Activated T-cell treated with anti-CD3 and anti-CD28 coated beads for 48 hours (primary cell): ENCODE data around the gene ZNF410.
"Not testable (repeated sequence)": the region's sequence is repeated elsewhere in the genome, so short reads cannot be mapped to it uniquely, and the experiment has no call there.

ENCODE experiments used
- DNase-seq: peaks from one replicate; pipeline ENCODE4 v3.0.0-alpha.2; 2020; ENCODE audit warnings: low read depth

ZNF410 gene

DNA sequence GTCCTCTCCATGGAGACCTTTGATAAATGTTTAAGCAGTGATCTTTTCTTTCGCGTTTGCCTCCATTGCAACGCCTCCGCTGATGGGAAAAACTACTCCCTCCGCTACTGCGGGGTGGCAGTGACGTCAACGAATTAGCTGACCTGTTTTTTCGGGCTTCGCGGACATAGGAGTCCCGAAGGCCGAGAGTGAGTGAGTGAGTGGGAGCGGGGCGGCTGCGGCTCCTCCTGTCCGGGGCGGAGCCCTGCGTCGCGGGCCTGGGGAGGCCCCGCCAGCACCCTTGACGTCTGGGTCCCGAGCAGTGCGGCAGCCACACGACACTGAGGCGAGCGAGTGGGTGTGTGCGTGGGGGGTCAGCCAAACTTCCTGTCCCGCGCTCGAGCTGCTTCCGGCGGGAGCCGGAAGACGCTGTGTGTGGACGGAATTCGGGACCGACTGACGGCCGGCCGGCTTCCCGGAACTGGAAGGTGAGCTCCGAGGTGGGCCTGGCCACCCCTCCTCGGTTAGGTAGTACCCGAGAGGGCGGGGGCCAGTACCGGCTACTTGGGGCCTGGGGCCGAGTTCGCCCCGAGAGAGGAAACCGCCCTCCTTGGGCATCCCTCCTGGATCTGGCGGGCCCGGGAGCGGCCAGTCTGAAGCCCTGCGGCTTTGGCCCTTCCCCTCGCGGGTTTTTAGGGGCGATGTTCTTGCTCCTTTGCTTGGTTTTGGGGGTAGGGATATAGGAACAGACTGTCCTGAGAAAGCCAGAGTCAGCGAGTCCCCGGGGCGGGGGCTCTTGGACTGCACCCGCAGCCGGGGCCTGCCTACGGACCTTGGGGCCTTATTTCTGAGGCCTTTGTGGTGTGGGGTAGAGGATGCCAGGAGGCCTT is at the start of gene ZNF410:
ZNF410 (plus strand) TSS at position 411 of the 869 bp plus-strand sequence. CDS start 5,317 bp downstream, outside the sequence.
- peak; percentile 95 for DNase-seq

- DNase-seq: not testable (repeated sequence)
Measured at GRCh38 chr14:73838293-73839034, 48.2 kb upstream of the ZNF410 start.

DNA sequence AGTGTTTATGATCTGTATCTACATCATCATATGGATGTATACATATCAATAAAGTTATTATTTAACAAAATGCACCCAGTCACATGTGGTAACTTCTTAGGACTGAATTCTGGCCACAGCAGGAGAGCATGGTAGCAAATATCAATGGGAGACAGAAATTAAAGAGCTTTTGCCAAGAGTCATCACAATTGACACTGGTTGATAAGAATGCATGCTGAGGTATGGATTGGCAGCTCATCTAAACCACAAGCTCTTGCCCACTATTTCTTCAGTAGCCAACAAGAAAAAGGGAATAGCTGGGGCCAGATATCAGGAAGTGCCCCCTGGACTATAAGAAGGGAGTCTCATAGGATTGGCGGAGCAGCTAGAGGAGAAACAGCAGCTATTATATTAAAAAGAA is 44.5 kb upstream of the ZNF410 start:
- no peak for DNase-seq

GRCh38 chr14:73842851-73843250 is 43.8 kb upstream of the ZNF410 start:
- no peak for DNase-seq

DNA sequence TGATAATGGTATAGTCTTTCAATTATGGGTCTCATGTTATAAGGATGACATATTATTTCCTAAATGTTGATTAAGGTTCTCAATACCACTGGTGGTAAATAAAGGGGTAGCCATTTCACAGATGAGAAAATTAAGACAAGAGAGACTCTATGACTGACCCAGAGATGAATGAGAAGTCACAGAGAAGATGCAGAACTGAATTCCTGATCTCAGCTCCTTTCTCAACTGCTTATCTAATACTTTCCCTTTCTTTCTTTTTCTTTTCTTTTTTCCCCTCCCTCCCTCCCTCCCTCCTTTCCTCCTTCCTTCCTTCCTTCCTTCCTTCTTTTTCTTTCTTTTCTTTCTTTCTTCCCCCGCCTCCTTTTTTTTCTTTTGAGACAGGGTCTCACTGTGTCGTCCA is 43.4 kb upstream of the ZNF410 start:
- no peak for DNase-seq

DNA sequence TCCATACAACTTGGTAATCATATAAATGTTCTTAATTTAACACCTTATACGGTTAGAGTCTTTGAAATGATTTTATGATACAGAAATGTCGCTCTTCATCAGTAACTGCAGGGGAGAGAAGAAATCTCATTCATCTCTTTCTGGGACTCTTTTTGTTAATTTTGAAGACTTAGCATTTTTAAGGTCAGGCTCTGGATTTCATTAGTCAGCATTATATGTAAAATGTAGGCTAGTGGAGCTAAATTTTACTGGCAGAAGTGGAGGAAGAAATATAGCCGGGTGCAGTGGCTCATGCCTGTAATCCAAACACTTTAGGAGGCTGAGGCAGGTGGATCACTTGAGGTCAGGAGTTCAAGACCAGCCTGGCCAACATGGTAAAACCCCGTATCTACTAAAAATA is 39.7 kb upstream of the ZNF410 start:
- no peak for DNase-seq

- no peak for DNase-seq
Measured at GRCh38 chr14:73851000-73851399, 35.7 kb upstream of the ZNF410 start.

- peak; percentile 83 for DNase-seq
Measured at GRCh38 chr14:73851567-73852382, 34.9 kb upstream of the ZNF410 start, which contains the start of gene PTGR2. PTGR2 (plus strand) TSS chr14:73851831; CDS start chr14:73858863, 7,032 bp downstream.

DNA sequence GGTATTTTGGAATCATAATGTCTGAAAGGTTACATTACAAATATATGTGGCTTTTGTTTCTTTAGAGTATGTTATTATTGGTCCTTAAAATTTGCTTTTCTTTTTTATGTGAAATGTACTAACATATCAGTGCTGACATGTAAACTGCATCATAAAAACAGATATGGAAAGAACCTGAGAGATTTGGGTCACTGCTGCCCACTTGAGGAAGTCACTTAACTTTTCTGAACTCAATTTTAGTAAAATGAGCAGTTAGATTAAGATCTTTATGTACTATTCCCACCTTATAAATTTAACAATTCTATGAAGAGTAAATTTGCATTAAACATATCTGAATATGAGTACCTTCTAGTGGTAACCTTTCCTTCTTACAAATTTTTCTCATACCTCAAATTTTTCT is 27.5 kb upstream of the ZNF410 start:
- no peak for DNase-seq

- no peak for DNase-seq
Measured at GRCh38 chr14:73861073-73861472, 25.6 kb upstream of the ZNF410 start.

GRCh38 chr14:73862480-73862879 is 24.2 kb upstream of the ZNF410 start:
- no peak for DNase-seq

DNA sequence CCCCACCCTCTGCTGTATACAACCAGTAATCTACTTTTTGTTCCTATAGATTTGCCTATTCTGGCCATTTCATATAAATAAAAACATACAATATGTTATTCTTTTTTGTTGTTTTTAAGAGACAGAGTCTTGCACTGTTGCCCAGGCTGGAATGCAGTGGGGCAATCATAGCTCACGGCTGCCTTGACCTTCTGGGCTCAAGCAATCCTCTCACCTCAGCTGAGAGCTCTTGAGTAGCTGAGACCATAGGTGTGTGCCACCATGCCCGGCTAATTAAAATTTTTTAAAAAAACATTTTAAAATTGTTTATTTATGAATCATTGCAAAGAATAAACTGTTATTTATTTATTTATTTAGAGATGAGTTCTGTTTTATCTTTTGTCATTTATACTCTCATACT is 23.4 kb upstream of the ZNF410 start:
- DNase-seq: no peak

- no peak for DNase-seq
Measured at GRCh38 chr14:73865534-73866113, 21.0 kb upstream of the ZNF410 start.

- not testable (repeated sequence) for DNase-seq
Measured at GRCh38 chr14:73869754-73870153, 16.9 kb upstream of the ZNF410 start.

DNA sequence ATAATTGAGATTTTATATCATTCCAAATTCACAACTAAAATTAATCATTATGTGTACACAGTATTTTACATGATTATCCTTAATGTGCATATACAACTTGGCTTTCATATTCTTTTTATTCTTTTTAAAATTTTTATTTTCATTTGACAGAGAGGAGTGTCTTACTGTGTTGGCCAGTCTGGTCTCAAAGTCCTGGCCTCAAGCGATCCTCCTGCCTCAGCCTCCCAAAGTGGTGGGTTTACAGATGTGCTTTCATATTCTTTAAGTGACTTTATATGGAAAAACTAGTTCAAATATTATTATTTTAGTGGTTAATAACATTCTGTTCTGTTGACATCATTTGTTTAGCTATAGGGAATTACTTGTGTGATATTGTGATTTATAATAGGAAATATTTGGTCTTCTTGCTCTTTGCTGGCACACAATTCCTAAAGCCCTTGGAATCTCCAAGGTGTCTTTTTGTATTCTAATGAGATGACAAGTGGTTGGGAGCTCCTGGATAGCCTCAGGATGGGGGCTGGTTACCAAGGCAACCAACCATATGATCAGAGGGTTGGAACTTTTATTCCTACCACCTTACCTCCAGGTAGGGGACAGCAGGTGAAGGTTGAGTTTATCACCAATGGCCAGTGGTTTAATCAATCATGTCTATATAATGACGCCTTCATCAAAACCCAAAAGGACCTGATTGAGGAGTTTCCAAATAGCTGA is 16.0 kb upstream of the ZNF410 start:
- DNase-seq: no peak

GRCh38 chr14:73873660-73874059 is 13.0 kb upstream of the ZNF410 start:
- DNase-seq: no peak

- DNase-seq: no peak
Measured at GRCh38 chr14:73877790-73878189, 8.9 kb upstream of the ZNF410 start.

GRCh38 chr14:73878436-73878835 is 8.2 kb upstream of the ZNF410 start:
- no peak for DNase-seq

GRCh38 chr14:73879027-73879426 is 7.6 kb upstream of the ZNF410 start:
- DNase-seq: no peak

GRCh38 chr14:73884438-73885190 is 2.0 kb upstream of the ZNF410 start:
- DNase-seq: no peak

DNA sequence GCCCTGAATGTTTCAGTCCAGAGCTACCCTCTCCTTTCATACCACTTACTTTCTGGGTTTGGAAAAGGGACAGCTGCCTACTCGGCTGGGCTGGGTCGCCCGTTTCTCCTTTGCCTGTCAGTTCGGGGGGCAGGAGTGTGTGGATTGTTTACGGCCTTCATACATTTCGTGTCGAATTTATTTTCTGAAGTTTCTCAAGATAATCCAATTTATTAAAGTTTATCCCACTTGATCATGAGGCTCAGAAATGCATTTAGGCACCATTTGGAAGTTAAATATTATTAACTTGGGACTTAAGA is 608 bp downstream of the ZNF410 start:
- peak; percentile 15 for DNase-seq
